Upper lobe of left lung (tissue), 6 donors: ENCODE measurements around the gene JAZF1. TPM values are rescaled to one million over a fixed set of nuclear protein-coding genes. Genes with fewer than 3 reads are reported as not detected.

Experiments used
- ATAC-seq, 2 donors: fragments of 200-7000 bp; cut with Tn5 transposase; one replicate each; pipeline ENCODE4 v1.9.1; 2022; ENCODE audit warnings: mild to moderate bottlenecking in 2 of 2, moderate library complexity in 2 of 2; ENCODE audit not compliant: low FRiP score in 2 of 2
- DNase-seq, 2 donors: peaks; one replicate each; pipeline ENCODE4 v3.0.0-alpha.2; 2019 to 2020
- H3K27ac ChIP-seq, 4 donors: fragments of 200-600 bp; sonication (generic); one replicate each; pipeline ENCODE4 v1.5.1; 2016 to 2019
- H3K27me3 ChIP-seq, 4 donors: fragments of 200-600 bp; sonication (generic); one replicate each; pipeline ENCODE4 v1.5.1; 2017 to 2019
- H3K36me3 ChIP-seq, 4 donors: fragments of 200-600 bp; sonication (generic); one replicate each; pipeline ENCODE4 v1.5.1; 2016 to 2019
- H3K4me1 ChIP-seq, 4 donors: fragments of 200-600 bp; sonication (generic); one replicate each; pipeline ENCODE4 v1.5.1; 2018 to 2019
- H3K4me3 ChIP-seq, 4 donors: fragments of 200-600 bp; sonication (generic); one replicate each; pipeline ENCODE4 v1.5.1; 2017 to 2019; ENCODE audit warnings: mild to moderate bottlenecking in 2 of 4, moderate library complexity in 1 of 4
- H3K9me3 ChIP-seq, 4 donors: fragments of 200-600 bp; sonication (generic); one replicate each; pipeline ENCODE4 v1.5.1; 2018 to 2019
- EP300 ChIP-seq, 4 donors: sonication (generic); formaldehyde crosslinking; IDR thresholded peaks; one replicate each; pipeline ENCODE4 v1.5.1; 2017; ENCODE audit warnings: antibody characterized with exemption in 4 of 4, control low read depth in 2 of 4
- POLR2A ChIP-seq, 4 donors: fragments of 450-650 bp; IDR thresholded peaks; one replicate each; pipeline ENCODE4 v1.5.1; 2016 to 2017; ENCODE audit warnings: antibody characterized with exemption in 4 of 4, mild to moderate bottlenecking in 2 of 4
- POLR2AphosphoS5 ChIP-seq, 2 donors: sonication (generic); formaldehyde crosslinking; IDR thresholded peaks; one replicate each; pipeline ENCODE4 v1.5.1; 2017; ENCODE audit warnings: antibody characterized with exemption in 2 of 2
- WGBS, 2 donors: methylation state at CpG; one replicate each; pipeline ENCODE4 v1.1.5; 2017 to 2018; 5-methylcytosine and 5-hydroxymethylcytosine counted together
- total RNA-seq, 6 donors: library from RNA; depleted of rRNA in 4 of 6; stranded (reverse); fragments of >200 nt in 4 of 6; gene quantifications; one replicate each; pipeline versions ENCODE4 v1.1.0 to v1.2.1, GENCODE V29; 2016 to 2021
- TF ChIP-seq, protein P1 (sequence below), 6 experiments: fragments of 450-650 bp in 4 of 6; fragments of 200-600 bp in 2 of 6; sonication (generic) in 2 of 6; IDR thresholded peaks; one replicate each; pipeline ENCODE4 v1.5.1; 2016 to 2019; ENCODE audit warnings: antibody characterized with exemption in 6 of 6
- donor health status: DM: no; HTN: no; CAD: no; lungs with moderate emphysema.
- donor health status: DM: no; HTN: yes; CAD: no; lungs with severe emphysema.

Gene JAZF1
- total RNA-seq, 6 donors from 2014 or later: 4.2 to 19.4 (median 12.4) TPM

DNA sequence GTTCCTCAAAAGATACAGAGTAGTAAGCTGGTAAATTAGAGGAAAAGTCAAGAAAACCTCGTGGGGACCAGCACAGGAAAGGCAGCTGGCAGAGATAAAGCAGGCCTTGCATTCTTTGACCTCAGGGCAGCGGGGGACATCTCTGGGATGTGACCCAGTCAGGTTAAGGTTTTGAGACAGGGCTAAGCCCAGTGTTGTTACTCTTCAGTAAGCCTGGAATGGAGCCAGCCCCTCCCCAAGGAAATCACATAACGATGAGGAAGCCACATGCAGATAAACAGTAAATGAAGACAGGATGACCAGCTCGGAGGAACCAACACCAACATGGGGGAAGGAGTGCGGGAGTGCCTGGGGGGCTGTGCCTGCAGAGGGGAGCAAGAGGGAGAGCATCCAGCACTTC is 99.6 kb downstream of the JAZF1 start:
- WGBS, 2 donors: 48 to 51% methylated on average over 5 of the region's 5 CpGs
- TF ChIP-seq, protein P1, sequence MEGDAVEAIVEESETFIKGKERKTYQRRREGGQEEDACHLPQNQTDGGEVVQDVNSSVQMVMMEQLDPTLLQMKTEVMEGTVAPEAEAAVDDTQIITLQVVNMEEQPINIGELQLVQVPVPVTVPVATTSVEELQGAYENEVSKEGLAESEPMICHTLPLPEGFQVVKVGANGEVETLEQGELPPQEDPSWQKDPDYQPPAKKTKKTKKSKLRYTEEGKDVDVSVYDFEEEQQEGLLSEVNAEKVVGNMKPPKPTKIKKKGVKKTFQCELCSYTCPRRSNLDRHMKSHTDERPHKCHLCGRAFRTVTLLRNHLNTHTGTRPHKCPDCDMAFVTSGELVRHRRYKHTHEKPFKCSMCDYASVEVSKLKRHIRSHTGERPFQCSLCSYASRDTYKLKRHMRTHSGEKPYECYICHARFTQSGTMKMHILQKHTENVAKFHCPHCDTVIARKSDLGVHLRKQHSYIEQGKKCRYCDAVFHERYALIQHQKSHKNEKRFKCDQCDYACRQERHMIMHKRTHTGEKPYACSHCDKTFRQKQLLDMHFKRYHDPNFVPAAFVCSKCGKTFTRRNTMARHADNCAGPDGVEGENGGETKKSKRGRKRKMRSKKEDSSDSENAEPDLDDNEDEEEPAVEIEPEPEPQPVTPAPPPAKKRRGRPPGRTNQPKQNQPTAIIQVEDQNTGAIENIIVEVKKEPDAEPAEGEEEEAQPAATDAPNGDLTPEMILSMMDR (IDR thresholded peaks at IDR 0.05): no peak
- TF ChIP-seq POLR2AphosphoS5 (IDR thresholded peaks at IDR 0.05) (no peak), EP300 (IDR thresholded peaks at IDR 0.05) (no peak), POLR2A (IDR thresholded peaks at IDR 0.05) (no peak)
- H3K27me3 ChIP-seq: no peaks in the 10 kb centered on the region
- H3K36me3 ChIP-seq: no peaks in the 10 kb centered on the region
- no peaks in the 10 kb centered on the region for H3K9me3 ChIP-seq
- H3K4me3 ChIP-seq: no peak overlapping the region
- DNase-seq (peak in 1 of 2 donors; percentile 53), ATAC-seq (no peak)
- H3K27ac ChIP-seq: peak overlapping the region in 2 of 4 donors; percentile 53 to 58
- H3K4me1 ChIP-seq: peaks cover 19 to 36% (median 27%) of the 10 kb centered on the region in 4 donors

DNA sequence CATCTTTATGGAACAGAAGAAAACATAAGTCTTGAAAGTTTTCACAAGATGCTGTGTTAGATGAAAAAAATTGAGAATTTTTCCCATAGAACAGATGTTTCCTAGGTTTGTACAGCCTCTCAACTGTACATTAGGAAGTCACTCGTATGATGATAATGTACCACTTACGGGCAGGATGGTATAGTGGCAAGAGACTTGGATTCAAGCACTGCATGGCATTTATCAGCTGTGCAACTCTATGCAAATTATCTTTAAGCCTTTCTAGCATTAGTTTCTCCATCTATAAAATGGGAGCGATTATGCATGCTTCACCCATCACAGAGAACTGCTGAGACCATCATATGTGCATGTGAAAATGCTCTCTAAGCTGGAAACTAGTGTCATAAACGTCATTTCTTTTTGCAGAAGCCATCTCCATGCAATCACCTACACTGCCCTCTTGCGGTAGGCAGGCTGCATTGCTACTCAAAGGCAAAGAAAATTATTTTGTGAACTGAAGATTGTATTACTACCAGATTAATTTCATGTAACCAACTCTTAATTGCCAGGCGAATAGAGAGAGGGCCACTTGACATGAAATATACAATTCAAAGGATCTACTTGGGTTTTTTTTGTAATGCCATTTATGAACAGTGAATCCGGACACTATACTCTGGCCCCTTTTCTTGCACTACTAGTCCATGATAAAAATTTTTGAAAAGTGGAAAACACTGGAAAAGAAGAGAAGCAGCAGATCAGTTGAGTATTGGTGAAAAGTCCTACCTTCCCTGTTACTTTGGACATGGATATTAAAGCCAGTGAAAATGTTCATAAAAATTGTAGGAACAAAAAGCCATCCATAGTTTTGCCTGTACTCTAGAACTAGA is 102.3 kb downstream of the JAZF1 start:
- TF ChIP-seq, protein P1 (IDR thresholded peaks at IDR 0.05): peak; percentile 78 to 92 (median 86)
- TF ChIP-seq EP300 (IDR thresholded peaks at IDR 0.05): no peak
- Histone ChIP-seq H3K27ac (no peak overlapping the region), H3K9me3 (no peaks in the 10 kb centered on the region), H3K27me3 (no peaks in the 10 kb centered on the region), H3K4me1 (peaks cover 19 to 24% (median 20%) of the 10 kb centered on the region in 4 donors), H3K36me3 (no peaks in the 10 kb centered on the region), H3K4me3 (no peak overlapping the region)
- DNase-seq (peak in 1 of 2 donors; percentile 50), ATAC-seq (peak; percentile 69 to 85)
- WGBS, 2 donors: 35 to 45% methylated on average over 7 of the region's 7 CpGs

DNA sequence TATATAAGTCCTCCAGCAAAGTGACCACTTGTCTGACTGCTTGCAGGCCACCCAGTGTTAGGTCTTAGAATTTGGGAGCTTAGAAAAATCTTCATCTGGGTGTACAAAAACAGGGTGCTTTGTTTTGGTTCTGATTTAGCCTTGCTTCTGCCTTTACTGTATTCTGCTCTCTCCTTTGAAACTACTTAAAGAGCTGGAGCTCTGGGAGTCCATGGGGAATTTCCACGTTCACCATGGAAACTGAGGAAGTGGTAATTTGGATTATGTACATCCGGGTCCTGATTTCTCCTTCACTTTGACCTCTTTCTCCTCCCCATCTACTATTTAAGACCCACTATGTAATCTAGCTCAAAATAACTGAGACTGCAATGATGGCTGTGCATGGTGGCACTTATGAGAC is 103.0 kb downstream of the JAZF1 start:
- no peaks in the 10 kb centered on the region for H3K9me3 ChIP-seq
- DNase-seq (no peak), ATAC-seq (no peak)
- H3K36me3 ChIP-seq: no peaks in the 10 kb centered on the region
- no peak overlapping the region for H3K27ac ChIP-seq
- 48 to 60% methylated on average over 2 of the region's 2 CpGs for WGBS, 2 donors
- no peak overlapping the region for H3K4me3 ChIP-seq
- TF ChIP-seq POLR2AphosphoS5 (IDR thresholded peaks at IDR 0.05) (no peak), POLR2A (IDR thresholded peaks at IDR 0.05) (no peak), EP300 (IDR thresholded peaks at IDR 0.05) (no peak)
- TF ChIP-seq, protein P1 (IDR thresholded peaks at IDR 0.05): no peak
- H3K27me3 ChIP-seq: no peaks in the 10 kb centered on the region
- peaks cover 16 to 19% (median 17%) of the 10 kb centered on the region in 4 donors for H3K4me1 ChIP-seq

DNA sequence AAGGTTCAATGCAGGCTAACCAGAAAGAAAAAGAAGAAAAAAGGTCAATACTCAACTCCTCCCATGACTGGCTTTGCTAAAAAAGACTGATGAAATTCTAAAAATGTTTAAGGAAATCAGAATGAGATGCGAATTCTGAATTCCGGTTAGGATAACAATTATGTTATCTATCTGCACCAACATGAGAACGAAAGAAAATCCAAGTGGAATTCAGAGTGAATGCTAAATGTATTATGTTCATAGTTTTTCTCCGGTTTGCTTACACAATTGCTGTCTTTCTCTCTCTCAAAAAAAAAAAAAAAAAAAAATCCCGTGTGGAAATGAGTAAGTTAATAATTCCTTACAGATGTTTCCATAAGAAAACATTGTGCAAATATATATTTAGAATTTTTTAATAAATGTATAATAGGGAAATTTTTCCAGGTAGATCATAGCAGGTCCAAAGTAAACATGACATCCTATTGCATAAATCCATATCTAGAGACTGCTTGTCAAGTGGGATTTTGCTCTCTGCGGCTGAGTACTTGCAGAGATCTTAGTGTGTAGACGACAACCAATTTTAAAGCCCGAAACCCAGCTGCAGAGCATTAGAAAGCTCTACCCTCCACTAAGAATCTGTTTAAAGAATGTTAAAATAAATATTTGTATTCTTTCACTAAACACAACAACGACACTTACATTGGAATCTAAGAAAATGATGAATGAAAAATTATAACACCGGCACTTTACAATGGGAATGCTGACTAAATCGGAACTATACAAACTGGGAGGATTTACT is 104.0 kb downstream of the JAZF1 start:
- TF ChIP-seq EP300 (IDR thresholded peaks at IDR 0.05): no peak
- no peak for TF ChIP-seq POLR2AphosphoS5 (IDR thresholded peaks at IDR 0.05)
- TF ChIP-seq, protein P1 (IDR thresholded peaks at IDR 0.05): no peak
- TF ChIP-seq POLR2A (IDR thresholded peaks at IDR 0.05): no peak
- DNase-seq (no peak), ATAC-seq (no peak)
- Histone ChIP-seq H3K4me1 (peaks cover 13 to 19% (median 14%) of the 10 kb centered on the region in 4 donors), H3K4me3 (no peak overlapping the region), H3K36me3 (no peaks in the 10 kb centered on the region), H3K9me3 (no peaks in the 10 kb centered on the region), H3K27me3 (no peaks in the 10 kb centered on the region), H3K27ac (no peak overlapping the region)
- WGBS, 2 donors: 68 to 71% methylated on average over 11 of the region's 11 CpGs
